Measurements from ENCODE around the gene FICD.
"Not testable (repeated sequence)": the region's sequence is repeated elsewhere in the genome, so short reads cannot be mapped to it uniquely, and the experiment has no call there.

The FICD gene

GRCh38 chr12:108538146-108538545, 23.1 kb downstream of the FICD start:
- no peak for DNase-seq

GRCh38 chr12:108538616-108539195, 23.6 kb downstream of the FICD start:
- DNase-seq, result no peak

- DNase-seq, result no peak
These were observed 27.2 kb downstream of the FICD start for GRCh38 chr12:108542320-108542719.

- DNase-seq, result no peak
These were observed 28.6 kb downstream of the FICD start for GRCh38 chr12:108543652-108544051.

- DNase-seq, result peak; percentile 17 to 79 (median 60)
These were observed 32.6 kb downstream of the FICD start for GRCh38 chr12:108547686-108548085.

- no peak for DNase-seq
These were observed 34.0 kb downstream of the FICD start for GRCh38 chr12:108548954-108549521.

- peak in 2 of 4 experiments; percentile 12 to 17 for DNase-seq
These were observed 36.5 kb downstream of the FICD start for GRCh38 chr12:108551535-108551934.

GRCh38 chr12:108553799-108554198, 38.7 kb downstream of the FICD start:
- no peak for DNase-seq

GRCh38 chr12:108555383-108555782, 40.3 kb downstream of the FICD start:
- not testable (repeated sequence) for DNase-seq

- DNase-seq, result no peak
These were observed 44.1 kb downstream of the FICD start for GRCh38 chr12:108559007-108559655.

GRCh38 chr12:108559748-108560147, 44.7 kb downstream of the FICD start:
- DNase-seq, result no peak

GRCh38 chr12:108560321-108560721, 45.2 kb downstream of the FICD start:
- DNase-seq, result peak; percentile 26 to 57 (median 42)

GRCh38 chr12:108560752-108561719, 46.0 kb downstream of the FICD start, which contains the start of gene SART3:
Gene SART3 (minus strand): TSS chr12:108561173. CDS start chr12:108561154, 19 bp downstream.
- peak; percentile 89 to 94 (median 92) for DNase-seq

- peak in 1 of 4 experiments; percentile 18 for DNase-seq
These were observed 46.8 kb downstream of the FICD start for GRCh38 chr12:108561852-108562347.

- peak; percentile 99 for DNase-seq
These were observed 47.5 kb downstream of the FICD start, which contains the start of gene ISCU for GRCh38 chr12:108562348-108563135. Gene ISCU (plus strand): TSS chr12:108562596. CDS start chr12:108562623, 27 bp downstream.

- DNase-seq, result peak; percentile 88 to 93 (median 93)
These were observed 48.2 kb downstream of the FICD start for GRCh38 chr12:108563136-108563803.

- DNase-seq, result no peak
These were observed 48.7 kb downstream of the FICD start for GRCh38 chr12:108563804-108564151.

- DNase-seq, result no peak
These were observed 49.6 kb downstream of the FICD start for GRCh38 chr12:108564724-108565123.

GRCh38 chr12:108565146-108565545, 50.1 kb downstream of the FICD start:
- DNase-seq, result peak in 3 of 4 experiments; percentile 26 to 47 (median 31)

- DNase-seq, result peak; percentile 50 to 63 (median 56)
These were observed 50.9 kb downstream of the FICD start for GRCh38 chr12:108565976-108566375.

- DNase-seq, result no peak
These were observed 51.4 kb downstream of the FICD start for GRCh38 chr12:108566452-108566851.
